Suprapubic skin (tissue), 4 donors: Measurements from ENCODE around the gene HMCN1.

Experiments used
- CTCF ChIP-seq, 2 donors: fragments of 200-600 bp in 1 of 2; fragments of 450-650 bp in 1 of 2; sonication (generic) in 1 of 2; IDR thresholded peaks; one replicate each; pipeline ENCODE4 v1.5.1; 2016 to 2019; ENCODE audit warnings: antibody characterized with exemption in 2 of 2, mild to moderate bottlenecking in 1 of 2, moderate library complexity in 1 of 2
- EP300 ChIP-seq: sonication (generic); formaldehyde crosslinking; IDR thresholded peaks from one replicate; pipeline ENCODE4 v1.6.1; 2017; ENCODE audit warnings: antibody characterized with exemption
- POLR2A ChIP-seq, 2 donors: fragments of 450-650 bp; IDR thresholded peaks; one replicate each; pipeline ENCODE4 v1.6.1; 2017; ENCODE audit warnings: antibody characterized with exemption in 2 of 2, mild to moderate bottlenecking in 2 of 2, moderate library complexity in 2 of 2
- POLR2AphosphoS5 ChIP-seq, 3 donors: sonication (generic); formaldehyde crosslinking; IDR thresholded peaks; one replicate each; pipeline ENCODE4 v1.6.1; 2017; ENCODE audit warnings: antibody characterized with exemption in 3 of 3

- TF ChIP-seq CTCF (IDR thresholded peaks at IDR 0.05) (no peak), POLR2AphosphoS5 (IDR thresholded peaks at IDR 0.05) (no peak), POLR2A (IDR thresholded peaks at IDR 0.05) (no peak), EP300 (no peak)
Measured at GRCh38 chr1:185971688-185972087, 237.5 kb downstream of the HMCN1 start.
